GM12865 (cell line): ENCODE results near the gene IFT80.

Experiments used
- DNase-seq: peaks from one replicate; pipeline ENCODE4 v3.0.0; 2010; ENCODE audit warnings: low read depth
- H3K4me3 ChIP-seq: 2 replicates; pipeline ENCODE4 v1.5.1; 2011; ENCODE audit warnings: mild to moderate bottlenecking, low read depth, low read length, control low read depth
- CTCF ChIP-seq: IDR thresholded peaks from 2 replicates; pipeline ENCODE4 v1.5.1; 2011; ENCODE audit warnings: low read length, control low read depth, low read depth, inconsistent platforms; ENCODE audit not compliant: insufficient read depth; ENCODE audit errors: missing control alignments

IFT80 gene

GRCh38 chr3:160224811-160225175 lies 174.2 kb downstream of the IFT80 start:
- no peak for DNase-seq
- H3K4me3 ChIP-seq, result peak overlapping the region; percentile 58
- TF ChIP-seq CTCF, result no peak

GRCh38 chr3:160224256-160224655 lies 174.8 kb downstream of the IFT80 start:
- no peak overlapping the region for H3K4me3 ChIP-seq
- DNase-seq, result no peak
- no peak for TF ChIP-seq CTCF

DNA sequence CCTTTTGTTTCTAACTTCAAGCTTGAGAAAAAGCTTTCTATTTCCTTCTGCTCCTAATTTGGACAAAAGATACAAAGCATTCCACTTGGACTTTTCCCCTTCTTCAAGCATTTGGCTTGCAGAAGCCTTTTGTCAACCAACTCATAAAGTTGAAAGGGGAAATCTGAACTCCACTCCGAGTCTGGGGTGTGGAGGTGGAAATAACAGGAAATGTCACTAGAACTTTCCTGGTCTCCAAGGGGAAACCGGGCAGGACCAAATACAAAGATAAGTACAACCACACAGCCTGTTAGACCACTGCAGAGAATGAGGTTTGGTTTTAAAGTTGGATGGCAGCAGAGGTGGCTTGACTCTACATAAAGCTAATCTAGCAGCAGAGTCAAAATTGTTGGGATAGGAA lies 178.0 kb downstream of the IFT80 start:
- no peak overlapping the region for H3K4me3 ChIP-seq
- no peak for TF ChIP-seq CTCF

DNA sequence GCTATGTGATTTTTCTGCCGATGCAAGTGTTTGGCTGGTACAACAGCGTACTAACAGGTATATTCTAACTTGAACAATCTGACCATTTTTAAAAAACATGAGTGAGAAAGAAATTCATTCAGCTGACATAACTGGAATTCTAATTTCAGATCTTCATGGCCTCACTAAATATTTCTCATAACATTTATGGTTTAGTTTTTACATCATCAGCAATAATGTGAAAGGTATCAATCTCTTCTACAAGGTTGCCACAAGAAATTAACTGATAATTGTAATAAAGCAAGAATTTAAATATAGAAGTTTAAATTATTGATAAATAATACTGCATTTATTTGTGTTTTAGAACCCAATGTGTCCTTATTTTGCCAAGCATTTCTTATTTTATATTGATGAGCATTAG lies 179.0 kb downstream of the IFT80 start:
- DNase-seq, result no peak
- no peak for TF ChIP-seq CTCF
- no peak overlapping the region for H3K4me3 ChIP-seq

More for the DNA sequence above, 178.0 kb downstream of the IFT80 start:
- DNase-seq, result no peak

- H3K4me3 ChIP-seq, result no peak overlapping the region
- no peak for TF ChIP-seq CTCF
Observed at GRCh38 chr3:160218136-160218535, 180.9 kb downstream of the IFT80 start.

GRCh38 chr3:160217675-160218074 lies 181.3 kb downstream of the IFT80 start:
- no peak overlapping the region for H3K4me3 ChIP-seq
- no peak for TF ChIP-seq CTCF
- no peak for DNase-seq

More at GRCh38 chr3:160218136-160218535, 180.9 kb downstream of the IFT80 start:
- no peak for DNase-seq

- TF ChIP-seq CTCF, result no peak
- no peak overlapping the region for H3K4me3 ChIP-seq
- DNase-seq, result no peak
Observed at GRCh38 chr3:160213191-160213590, 185.8 kb downstream of the IFT80 start.
